Keratinocyte (primary cell): ENCODE measurements around the gene ABCC4. TPM values are rescaled to one million over a fixed set of nuclear protein-coding genes. Genes with fewer than 3 reads are reported as not detected.

Experiments
- DNase-seq: peaks from one replicate; pipeline ENCODE4 v3.0.0-alpha.2; 2011; ENCODE audit warnings: low read depth, missing footprints, low spot score
- FAIRE-seq: peaks from 2 replicates; lab custom pipeline; 2011; peaks lifted over from hg19 to GRCh38; lab: Jason Lieb, UNC
- H2AFZ ChIP-seq: 2 replicates; pipeline ENCODE4 v1.6.0; 2012; ENCODE audit warnings: low read length, control low read depth, inconsistent platforms; ENCODE audit not compliant: control insufficient read depth
- H3K27ac ChIP-seq: 2 replicates; pipeline ENCODE4 v1.5.1; 2011; ENCODE audit warnings: low read length; ENCODE audit not compliant: control insufficient read depth, insufficient read depth
- H3K27me3 ChIP-seq: 3 replicates; pipeline ENCODE4 v1.6.0; 2011; ENCODE audit warnings: low read length; ENCODE audit not compliant: control insufficient read depth, insufficient read depth; ENCODE audit errors: extremely low read depth
- H3K36me3 ChIP-seq, 2 experiments: 2 replicates in 1 of 2; 3 replicates in 1 of 2; pipeline ENCODE4 v1.5.1; 2011; ENCODE audit warnings: low read length in 2 of 2, mild to moderate bottlenecking in 1 of 2; ENCODE audit not compliant: control insufficient read depth in 2 of 2, insufficient read depth in 2 of 2; ENCODE audit errors: extremely low read depth in 1 of 2
- H3K4me1 ChIP-seq: 3 replicates; pipeline ENCODE4 v1.5.1; 2011; ENCODE audit warnings: low read length; ENCODE audit not compliant: control insufficient read depth, insufficient read depth; ENCODE audit errors: extremely low read depth
- H3K4me2 ChIP-seq: 3 replicates; pipeline ENCODE4 v1.6.0; 2011; ENCODE audit warnings: low read depth, low read length; ENCODE audit not compliant: control insufficient read depth, insufficient read depth; ENCODE audit errors: extremely low read depth
- H3K4me3 ChIP-seq, 3 experiments: fragments of 200-600 bp in 1 of 3; sonication (generic) in 1 of 3; 2 replicates in 2 of 3; 3 replicates in 1 of 3; pipeline ENCODE4 v1.5.1; 2011 to 2016; ENCODE audit warnings: low read length in 3 of 3, mild to moderate bottlenecking in 3 of 3, control low read depth in 2 of 3, inconsistent platforms in 1 of 3, low read depth in 1 of 3, mixed read lengths in 1 of 3, mixed run types in 1 of 3, moderate library complexity in 1 of 3; ENCODE audit not compliant: control insufficient read depth in 2 of 3, insufficient read depth in 2 of 3; ENCODE audit errors: extremely low read depth in 1 of 3
- H3K79me2 ChIP-seq: 2 replicates; pipeline ENCODE4 v1.6.0; 2012; ENCODE audit warnings: low read length; ENCODE audit not compliant: control insufficient read depth, insufficient read depth
- H3K9ac ChIP-seq: 3 replicates; pipeline ENCODE4 v1.6.0; 2011; ENCODE audit warnings: low read length; ENCODE audit not compliant: control insufficient read depth, insufficient read depth; ENCODE audit errors: extremely low read depth
- H3K9me1 ChIP-seq: 3 replicates; pipeline ENCODE4 v1.6.0; 2011; ENCODE audit warnings: low read length; ENCODE audit not compliant: control insufficient read depth, insufficient read depth; ENCODE audit errors: extremely low read depth
- H3K9me3 ChIP-seq: 2 replicates; pipeline ENCODE4 v1.5.1; 2012; ENCODE audit warnings: low read depth, low read length; ENCODE audit not compliant: control insufficient read depth
- H4K20me1 ChIP-seq: 3 replicates; pipeline ENCODE4 v1.6.0; 2011; ENCODE audit warnings: low read length; ENCODE audit not compliant: control insufficient read depth, insufficient read depth; ENCODE audit errors: extremely low read depth
- CTCF ChIP-seq, 3 experiments: IDR thresholded peaks in 1 of 3; conservative IDR thresholded peaks in 1 of 3; optimal IDR thresholded peaks in 1 of 3; 2 replicates in 2 of 3; 3 replicates in 1 of 3; pipeline versions ENCODE3 to v1.5.1; 2011; ENCODE audit warnings: low read length in 3 of 3, mild to moderate bottlenecking in 3 of 3, moderate library complexity in 2 of 3, control low read depth in 1 of 3, inconsistent platforms in 1 of 3; ENCODE audit not compliant: insufficient read depth in 2 of 3; ENCODE audit errors: extremely low read depth in 1 of 3
- EZH2 ChIP-seq: IDR thresholded peaks from one replicate; pipeline ENCODE4 v1.6.1; 2012; ENCODE audit warnings: inconsistent platforms, mild to moderate bottlenecking, low read length, moderate library complexity
- dilution Hi-C: fragments of 300-500 bp; cut with MboI; formaldehyde crosslinking; loops from one replicate; pipeline ENCODE4 v1.7.0; 2020; ENCODE audit warnings: low sequenced_read_pairs; ENCODE audit not compliant: extremely low pct_ligation_motif_present
- polyA plus RNA-seq, 5 experiments: library from polyadenylated mRNA; depleted of rRNA in 3 of 5; stranded (reverse) in 3 of 5; stranded (forward) in 1 of 5; unstranded in 1 of 5; fragments of >200 nt; gene quantifications; 1 replicate in 1 of 5; 2 replicates in 3 of 5; 3 replicates in 1 of 5; pipeline versions ENCODE4 v1.2.1 to v1.2.3, GENCODE V29; 2011 to 2012; ENCODE audit warnings: missing spikeins in 2 of 5, low read depth in 1 of 5, low replicate concordance in 1 of 5

ABCC4 gene
- polyA plus RNA-seq, 1 donor (not counting 4 experiments of a cell fraction or from before 2014, with no cell fraction given): 13.8 TPM

GRCh38 chr13:95246292-95247082, 54.8 kb downstream of the ABCC4 start:
- TF ChIP-seq CTCF (optimal IDR thresholded peaks at IDR 0.05 in 1 of 3, IDR thresholded peaks at IDR 0.05 in 1 of 3, conservative IDR thresholded peaks at IDR 0.05 in 1 of 3; ENCODE audit: extremely low read depth in 1 of 3, insufficient read depth in 2 of 3, low read length in 3 of 3): no peak
- no peak for TF ChIP-seq EZH2

GRCh38 chr13:95245071-95245470, 56.2 kb downstream of the ABCC4 start:
- FAIRE-seq: no peak
- Histone ChIP-seq H3K9ac (no peak overlapping the region), H3K9me1 (no peaks in the 10 kb centered on the region), H3K36me3 (peaks cover 1 to 7% of the 10 kb centered on the region in 2 experiments), H3K4me2 (no peak overlapping the region), H3K79me2 (no peaks in the 10 kb centered on the region), H3K27ac (no peak overlapping the region), H3K9me3 (no peaks in the 10 kb centered on the region), H2AFZ (no peak overlapping the region), H4K20me1 (no peaks in the 10 kb centered on the region), H3K27me3 (no peaks in the 10 kb centered on the region), H3K4me3 (no peak overlapping the region), H3K4me1 (peaks cover 7% of the 10 kb centered on the region)
- no peak for DNase-seq
- no peak for TF ChIP-seq EZH2
- no peak for TF ChIP-seq CTCF (optimal IDR thresholded peaks at IDR 0.05 in 1 of 3, IDR thresholded peaks at IDR 0.05 in 1 of 3, conservative IDR thresholded peaks at IDR 0.05 in 1 of 3; ENCODE audit: extremely low read depth in 1 of 3, insufficient read depth in 2 of 3, low read length in 3 of 3)
- dilution Hi-C loops: no loop called here

More at GRCh38 chr13:95246292-95247082, 54.8 kb downstream of the ABCC4 start:
- dilution Hi-C loops: no loop called here
- Histone ChIP-seq H3K4me3 (no peak overlapping the region), H3K27ac (no peak overlapping the region), H3K9me1 (no peaks in the 10 kb centered on the region), H2AFZ (no peak overlapping the region), H4K20me1 (no peaks in the 10 kb centered on the region), H3K4me1 (peaks cover 7% of the 10 kb centered on the region), H3K4me2 (no peak overlapping the region), H3K79me2 (no peaks in the 10 kb centered on the region), H3K9me3 (no peaks in the 10 kb centered on the region), H3K36me3 (peaks cover 1 to 7% of the 10 kb centered on the region in 2 experiments), H3K27me3 (no peaks in the 10 kb centered on the region), H3K9ac (no peak overlapping the region)
- DNase-seq (no peak), FAIRE-seq (peak; percentile 52)
